GM18907 (cell line): ENCODE data around the gene ACP4.

Source experiments
- ATAC-seq: cut with Tn5 transposase; IDR thresholded peaks from one replicate; pipeline ENCODE4 v1.9.1; 2021; ENCODE audit warnings: mild to moderate bottlenecking, moderate library complexity; ENCODE audit not compliant: unreplicated experiment

The ACP4 gene

DNA sequence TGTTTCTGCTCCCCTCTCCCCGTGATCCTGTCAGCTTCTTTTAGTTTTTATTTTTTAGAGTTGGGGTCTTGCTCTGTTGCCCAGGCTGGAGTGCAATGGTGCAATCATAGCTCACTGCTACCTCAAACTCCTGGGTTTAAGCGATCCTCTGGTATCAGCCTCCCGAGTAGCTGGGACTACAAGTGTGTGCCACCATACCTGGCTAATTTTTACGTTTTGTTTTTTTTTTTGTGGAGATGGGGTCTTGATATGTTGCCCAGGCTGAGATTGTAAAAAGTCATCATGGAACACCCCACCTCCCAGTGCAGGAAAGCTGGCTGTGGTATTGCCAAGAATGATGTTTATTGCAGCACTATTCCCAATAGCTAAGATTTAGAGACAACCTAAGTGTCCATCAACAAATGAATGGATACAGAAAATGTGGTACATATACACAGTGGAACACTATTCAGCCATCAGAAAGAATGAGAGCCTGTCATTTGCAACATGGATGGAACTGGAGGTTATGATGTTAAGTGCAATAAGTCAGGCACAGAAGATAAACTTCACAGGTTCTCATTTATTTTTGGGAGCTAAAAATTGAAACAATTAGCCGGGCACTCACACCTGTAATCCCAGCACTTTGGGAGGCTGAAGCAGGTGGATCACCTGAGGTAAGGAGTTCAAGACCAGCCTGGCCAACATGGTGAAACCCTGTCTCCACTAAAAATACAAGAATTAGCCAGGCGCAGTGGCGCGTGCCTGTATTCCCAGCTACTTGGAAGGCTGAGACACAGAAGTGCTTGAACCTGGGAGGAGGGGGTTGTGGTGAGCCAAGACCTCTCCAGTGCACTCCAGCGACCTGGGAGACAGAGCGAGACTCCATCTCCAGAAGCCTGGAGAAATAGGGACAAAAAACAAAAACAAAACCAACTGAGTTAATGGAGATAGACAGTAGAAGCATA, 49.8 kb downstream of the ACP4 start:
- ATAC-seq, result no peak

DNA sequence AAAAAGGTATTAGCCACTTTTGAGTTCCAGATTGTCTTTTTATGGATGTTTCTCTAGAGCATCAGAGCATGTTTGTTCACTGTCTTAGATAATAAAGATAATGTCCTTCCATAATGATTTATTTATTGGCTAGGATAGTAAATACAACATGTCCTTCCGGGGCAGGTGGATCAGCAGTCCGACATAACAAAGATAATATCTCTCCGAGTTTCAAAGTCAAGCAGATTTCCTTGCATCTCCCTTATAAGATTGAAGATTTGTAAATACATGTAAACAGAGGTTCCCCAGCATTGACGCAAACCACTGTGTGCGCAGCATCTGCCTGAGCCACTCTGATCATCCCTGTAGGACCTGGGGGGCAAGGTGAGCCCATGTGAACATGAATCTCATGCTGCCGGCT, 51.9 kb downstream of the ACP4 start:
- ATAC-seq, result no peak

DNA sequence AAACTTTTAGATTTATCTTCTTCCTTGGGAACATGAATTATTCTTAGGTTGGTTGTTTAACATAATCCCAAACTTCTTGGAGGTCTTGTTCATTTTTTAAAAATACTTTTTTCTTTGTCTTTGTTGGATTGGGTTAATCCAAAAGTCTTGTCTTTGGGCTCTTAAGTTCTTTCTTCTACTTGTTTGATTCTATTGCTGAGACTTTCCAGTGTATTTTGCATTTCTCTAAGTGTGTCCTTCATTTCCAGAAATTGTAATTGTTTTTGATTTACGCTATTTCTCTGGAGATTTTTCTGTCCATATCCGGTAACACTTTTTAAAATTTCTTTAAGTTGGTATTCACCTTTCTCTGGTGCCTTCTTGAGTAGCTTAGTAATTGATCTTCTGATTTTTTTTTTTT, 53.0 kb downstream of the ACP4 start:
- no peak for ATAC-seq

DNA sequence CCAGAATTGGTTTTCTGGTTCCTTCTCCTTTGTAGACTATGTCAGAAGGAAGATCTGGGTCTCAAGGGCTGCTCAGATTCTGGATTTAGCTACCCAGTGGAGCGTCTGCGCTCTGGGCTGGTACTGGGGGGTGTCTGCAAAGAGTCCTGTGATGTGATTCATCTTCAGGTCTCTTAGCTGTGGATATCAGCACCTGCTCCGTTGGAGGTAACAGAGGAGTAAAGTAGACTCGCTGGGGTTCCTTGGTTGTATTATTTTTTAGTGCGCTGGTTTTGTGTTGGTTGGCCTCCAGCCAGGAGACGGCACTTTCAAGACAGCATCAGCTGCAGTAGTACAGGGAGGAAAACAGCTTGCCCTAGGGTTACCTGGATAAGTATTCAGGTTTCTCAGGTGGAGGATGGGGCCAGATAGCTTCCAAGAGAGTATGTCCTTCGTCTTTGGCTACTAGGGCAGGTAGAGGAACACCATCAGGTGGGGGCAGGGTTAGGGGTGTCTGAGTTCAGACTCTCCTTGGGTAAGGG, 53.5 kb downstream of the ACP4 start:
- ATAC-seq, result no peak

DNA sequence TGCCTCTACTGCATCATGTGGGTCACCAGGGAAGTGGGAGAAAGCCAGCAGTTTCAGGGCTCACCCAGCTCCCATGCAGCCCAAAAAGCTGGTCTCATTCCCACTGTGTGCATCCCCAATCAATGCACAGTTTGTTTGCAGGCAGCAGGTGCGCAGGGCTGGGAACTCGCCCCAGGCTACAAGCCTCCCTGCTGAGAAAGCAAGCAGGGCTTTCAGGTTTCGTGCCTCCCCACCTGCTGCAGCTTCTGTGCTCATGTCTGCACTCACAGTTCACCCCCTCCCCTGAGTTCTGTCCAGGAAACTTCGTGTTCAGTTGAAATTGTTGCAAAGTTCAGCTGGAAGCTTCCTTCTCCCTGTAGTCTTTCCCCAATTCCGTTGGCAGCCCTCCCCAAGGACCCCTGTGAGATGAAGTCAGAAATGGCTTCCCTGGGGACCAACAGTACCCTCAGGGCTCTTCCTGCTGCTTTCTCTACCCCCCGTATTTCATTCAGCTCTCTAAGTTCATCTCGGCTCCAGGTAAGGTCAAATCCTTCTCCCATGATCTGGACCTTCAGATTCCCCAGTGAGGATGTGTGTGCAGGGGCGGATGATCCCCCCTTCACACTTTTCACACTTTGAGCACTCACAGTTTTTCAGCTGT, 54.2 kb downstream of the ACP4 start:
- ATAC-seq, result no peak
